ENCODE results near the gene ZNF750.

The ZNF750 gene

GRCh38 chr17:82841921-82842596 lies 2.2 kb upstream of the ZNF750 start:
- Histone ChIP-seq H3K9me2 (ENCODE audit: low read depth, low read length) (no peaks in the 10 kb centered on the region), H3K4me1 (ENCODE audit: insufficient read depth, low read length, severe bottlenecking) (peaks cover 9% of the 10 kb centered on the region), H2AFZ (ENCODE audit: low read length) (no peak overlapping the region), H3K36me3 (ENCODE audit: insufficient read depth, low read length) (no peaks in the 10 kb centered on the region), H3K9ac (ENCODE audit: low read length) (no peak overlapping the region), H3K4me3 (ENCODE audit: low read depth, low read length, poor library complexity, severe bottlenecking) (no peak overlapping the region), H4K20me1 (ENCODE audit: insufficient read depth, low read length) (no peaks in the 10 kb centered on the region), H3K9me3 (ENCODE audit: low read length) (no peaks in the 10 kb centered on the region), H3F3A (ENCODE audit: insufficient read depth, low read length) (no peaks in the 10 kb centered on the region), H3K79me2 (ENCODE audit: insufficient read depth, low read length) (no peaks in the 10 kb centered on the region), H3K27ac (ENCODE audit: low read depth, low read length, poor library complexity, severe bottlenecking) (no peak overlapping the region), H3K27me3 (ENCODE audit: insufficient read depth, low read length) (no peaks in the 10 kb centered on the region), H3K4me2 (ENCODE audit: low read length) (no peak overlapping the region)
- no peak for TF ChIP-seq CTCF (IDR thresholded peaks at IDR 0.05; ENCODE audit: low read length)
- no peak for TF ChIP-seq EZH2 (IDR thresholded peaks at IDR 0.05; ENCODE audit: borderline replicate concordance, low read length)

GRCh38 chr17:82840431-82840831 lies 609 bp upstream of the ZNF750 start:
- Histone ChIP-seq H3K9ac (ENCODE audit: low read length) (no peak overlapping the region), H3F3A (ENCODE audit: insufficient read depth, low read length) (no peaks in the 10 kb centered on the region), H3K79me2 (ENCODE audit: insufficient read depth, low read length) (no peaks in the 10 kb centered on the region), H4K20me1 (ENCODE audit: insufficient read depth, low read length) (no peaks in the 10 kb centered on the region), H3K27ac (ENCODE audit: low read depth, low read length, poor library complexity, severe bottlenecking) (no peak overlapping the region), H3K4me1 (ENCODE audit: insufficient read depth, low read length, severe bottlenecking) (peaks cover 9% of the 10 kb centered on the region), H3K27me3 (ENCODE audit: insufficient read depth, low read length) (no peaks in the 10 kb centered on the region), H3K9me2 (ENCODE audit: low read depth, low read length) (no peaks in the 10 kb centered on the region), H2AFZ (ENCODE audit: low read length) (no peak overlapping the region), H3K9me3 (ENCODE audit: low read length) (no peaks in the 10 kb centered on the region), H3K4me2 (ENCODE audit: low read length) (no peak overlapping the region), H3K36me3 (ENCODE audit: insufficient read depth, low read length) (no peaks in the 10 kb centered on the region), H3K4me3 (ENCODE audit: low read depth, low read length, poor library complexity, severe bottlenecking) (no peak overlapping the region)
- TF ChIP-seq EZH2 (IDR thresholded peaks at IDR 0.05; ENCODE audit: borderline replicate concordance, low read length) (no peak), CTCF (IDR thresholded peaks at IDR 0.05; ENCODE audit: low read length) (no peak)

GRCh38 chr17:82838386-82839063 lies 1.3 kb downstream of the ZNF750 start:
- no peaks in the 10 kb centered on the region for H3K9me3 ChIP-seq (ENCODE audit: low read length)
- no peak overlapping the region for H3K4me3 ChIP-seq (ENCODE audit: low read depth, low read length, poor library complexity, severe bottlenecking)
- H3K4me2 ChIP-seq (ENCODE audit: low read length), result no peak overlapping the region
- H3F3A ChIP-seq (ENCODE audit: insufficient read depth, low read length), result no peaks in the 10 kb centered on the region
- H2AFZ ChIP-seq (ENCODE audit: low read length), result no peak overlapping the region
- no peaks in the 10 kb centered on the region for H3K27me3 ChIP-seq (ENCODE audit: insufficient read depth, low read length)
- TF ChIP-seq CTCF (IDR thresholded peaks at IDR 0.05; ENCODE audit: low read length) (no peak), EZH2 (IDR thresholded peaks at IDR 0.05; ENCODE audit: borderline replicate concordance, low read length) (no peak)
- no peaks in the 10 kb centered on the region for H3K36me3 ChIP-seq (ENCODE audit: insufficient read depth, low read length)
- H3K27ac ChIP-seq (ENCODE audit: low read depth, low read length, poor library complexity, severe bottlenecking), result no peak overlapping the region
- H3K79me2 ChIP-seq (ENCODE audit: insufficient read depth, low read length), result no peaks in the 10 kb centered on the region
- H4K20me1 ChIP-seq (ENCODE audit: insufficient read depth, low read length), result no peaks in the 10 kb centered on the region
- no peaks in the 10 kb centered on the region for H3K9me2 ChIP-seq (ENCODE audit: low read depth, low read length)
- no peaks in the 10 kb centered on the region for H3K4me1 ChIP-seq (ENCODE audit: insufficient read depth, low read length, severe bottlenecking)
- no peak overlapping the region for H3K9ac ChIP-seq (ENCODE audit: low read length)

Measured in OCI-LY1 (cell line).